Measurements from ENCODE around the gene TSC22D2.

Gene TSC22D2

DNA sequence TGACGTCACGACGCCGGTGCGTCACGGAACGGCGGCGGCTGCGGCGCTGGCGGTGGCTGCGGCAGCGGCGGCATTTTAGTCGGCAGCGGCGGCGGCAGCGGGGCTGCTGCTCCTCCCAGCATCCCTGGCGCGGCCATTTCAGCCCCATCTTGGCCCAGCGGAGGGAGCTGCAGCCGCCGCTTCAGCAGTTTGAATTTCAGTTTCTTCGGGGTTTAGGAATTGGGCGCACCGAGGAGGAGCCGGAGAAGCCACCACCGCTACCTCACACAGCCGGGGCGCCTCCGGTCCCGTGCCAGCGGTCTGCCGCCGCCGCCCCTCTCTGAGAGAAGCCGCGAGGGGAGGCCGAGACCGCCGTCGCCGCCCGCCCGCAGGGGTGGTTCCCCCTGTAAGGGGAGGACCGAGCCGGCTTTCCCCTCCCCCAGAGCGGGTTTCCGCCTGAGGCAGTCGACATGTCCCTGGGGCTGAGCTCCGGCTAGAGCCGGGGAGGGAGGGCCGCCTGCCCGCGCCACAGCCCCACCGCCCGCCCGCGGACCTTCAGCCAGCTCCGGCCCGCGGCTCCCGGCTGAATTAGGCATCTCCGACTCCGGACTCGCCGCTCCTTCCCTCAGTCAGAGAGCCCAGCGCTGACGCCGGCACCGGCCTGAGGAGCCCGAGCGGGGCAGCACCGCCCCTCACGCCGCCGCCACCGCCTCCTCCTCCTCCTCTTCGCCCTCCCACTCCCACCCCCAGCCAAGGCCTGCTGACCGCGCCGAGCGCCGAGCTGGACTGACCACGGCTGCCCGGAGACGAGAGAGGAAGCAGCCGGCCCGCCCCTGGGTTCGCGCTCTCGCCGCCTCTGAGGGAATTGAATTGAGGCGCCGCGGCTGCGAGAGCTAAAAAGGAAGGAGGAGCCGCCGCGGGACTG is at the start of gene TSC22D2:
TSS of gene TSC22D2 (plus strand) at position 78 of the 904 bp plus-strand sequence. CDS start 1,053 bp downstream, outside the sequence.
- peak; percentile 96 for DNase-seq (ENCODE audit: low read depth)

DNA sequence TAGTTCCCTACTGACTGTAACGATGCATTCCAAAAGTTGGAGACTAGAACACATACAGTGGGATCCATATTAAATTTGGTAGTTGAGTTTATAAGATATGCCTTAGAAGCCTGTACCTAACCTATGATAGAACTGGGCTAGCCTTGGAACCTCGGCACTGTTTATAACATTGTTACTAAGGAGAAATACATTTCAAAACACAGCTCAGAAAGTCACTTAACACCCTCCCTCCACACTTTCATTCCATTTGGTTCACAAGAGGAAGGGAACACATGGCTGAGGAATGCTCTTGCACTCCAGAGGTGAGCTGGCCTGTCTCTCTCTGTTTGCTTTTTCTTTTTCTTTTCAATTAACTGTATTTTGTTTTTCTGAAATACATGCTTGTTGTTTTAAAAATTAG is 48.7 kb upstream of the TSC22D2 start:
- DNase-seq (ENCODE audit: low read depth) = no peak

DNA sequence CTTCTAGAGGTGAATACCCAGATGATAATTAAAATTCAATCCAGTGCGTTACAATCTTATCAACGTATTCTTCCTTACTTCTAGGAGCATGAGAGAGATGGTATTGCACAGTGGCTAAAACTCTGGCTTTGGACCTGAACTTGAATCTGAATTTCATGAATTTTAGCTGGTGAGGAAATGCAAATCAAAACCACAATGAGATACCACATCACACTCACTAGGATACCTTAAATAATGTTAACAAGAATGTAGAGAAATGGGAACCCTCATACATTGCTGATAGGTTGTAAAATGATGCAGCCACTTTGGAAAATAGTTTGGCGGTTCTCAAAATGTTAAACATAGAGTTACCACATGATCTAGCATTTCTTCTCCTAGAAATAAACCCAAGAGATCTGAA is 47.1 kb upstream of the TSC22D2 start:
- no peak for DNase-seq (ENCODE audit: low read depth)

GRCh38 chr3:150362515-150363302 is 45.4 kb upstream of the TSC22D2 start:
- no peak for DNase-seq (ENCODE audit: low read depth)

DNA sequence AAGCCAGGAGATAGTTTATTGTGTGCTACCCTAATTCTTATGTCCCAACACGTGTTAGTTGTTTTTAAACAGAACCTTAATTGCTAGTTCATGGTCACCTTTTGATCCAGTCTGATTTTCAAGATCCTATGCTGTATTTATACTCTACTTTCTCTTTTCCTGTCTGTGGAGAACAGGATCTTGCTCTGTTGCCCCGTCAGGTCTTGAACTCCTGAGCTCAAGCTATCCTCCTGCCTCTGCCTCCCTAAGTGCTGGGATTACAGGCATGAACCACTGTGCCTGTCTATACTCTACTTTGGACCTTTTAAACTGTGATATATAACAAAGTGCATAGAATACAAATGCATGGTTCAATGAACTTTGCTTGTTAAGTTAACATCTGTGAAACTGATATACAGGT is 44.7 kb upstream of the TSC22D2 start:
- DNase-seq (ENCODE audit: low read depth) = no peak

GRCh38 chr3:150365132-150365604 is 42.9 kb upstream of the TSC22D2 start:
- DNase-seq (ENCODE audit: low read depth) = peak; percentile 41

DNA sequence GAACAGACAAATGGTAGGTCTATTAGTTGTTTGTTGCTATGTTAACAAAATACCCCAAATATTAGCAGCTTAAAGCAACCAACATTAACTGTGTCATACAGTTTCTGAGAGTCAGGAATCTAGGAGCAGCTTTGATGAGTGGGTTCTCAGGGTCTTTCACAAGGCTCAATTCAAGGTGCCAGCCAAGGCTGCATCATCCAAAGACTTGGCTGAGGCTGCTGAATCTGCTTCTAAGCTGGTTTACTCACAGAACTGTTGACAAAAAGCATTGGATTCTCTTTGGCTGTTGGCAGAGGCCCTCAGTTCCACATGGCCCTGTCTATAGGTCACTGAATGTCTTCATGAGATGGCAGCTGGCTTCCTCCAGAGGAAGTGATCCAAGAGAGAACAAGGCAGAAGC is 40.3 kb upstream of the TSC22D2 start:
- peak; percentile 55 for DNase-seq (ENCODE audit: low read depth)

- peak; percentile 94 for DNase-seq (ENCODE audit: low read depth)
These were observed 37.9 kb upstream of the TSC22D2 start for GRCh38 chr3:150370122-150370602.

DNA sequence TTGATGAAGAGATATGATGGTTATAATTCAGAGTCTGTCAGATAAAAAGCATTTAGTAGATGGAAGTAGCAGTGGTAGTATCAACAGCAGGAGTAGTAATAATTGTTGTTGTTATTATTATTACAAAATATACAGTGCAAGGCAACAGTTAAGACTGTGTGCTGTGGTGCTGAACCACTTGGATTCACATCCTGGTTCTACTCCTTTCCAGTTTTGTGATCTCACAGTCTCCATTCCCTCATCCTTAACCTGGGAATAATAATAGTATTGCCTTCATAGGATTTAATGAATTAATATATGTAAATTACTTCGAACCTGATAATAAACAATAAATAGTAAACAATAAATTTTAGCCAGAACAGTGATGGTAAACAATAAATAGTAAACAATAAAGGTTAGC is 37.1 kb upstream of the TSC22D2 start:
- DNase-seq (ENCODE audit: low read depth) = no peak

GRCh38 chr3:150371741-150372254 is 36.3 kb upstream of the TSC22D2 start:
- DNase-seq (ENCODE audit: low read depth) = peak; percentile 95

DNA sequence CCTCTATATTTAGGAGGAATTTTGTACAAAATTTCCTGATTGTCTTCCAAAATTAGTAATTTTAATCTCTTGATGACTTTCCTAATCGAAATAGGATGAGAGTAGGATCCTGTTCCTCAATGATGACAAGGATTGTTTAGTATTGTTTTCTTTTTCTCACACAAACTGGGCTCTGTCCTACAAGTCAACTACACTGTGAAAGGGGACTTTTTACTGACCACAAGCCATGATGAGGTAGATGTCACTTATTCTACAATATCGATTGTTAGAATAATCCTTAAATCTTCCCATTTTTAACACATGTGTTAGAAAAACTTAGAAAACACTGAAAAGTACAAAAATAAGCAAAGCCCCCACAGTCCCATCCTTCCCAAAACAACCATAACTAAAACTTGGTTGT is 35.8 kb upstream of the TSC22D2 start:
- DNase-seq (ENCODE audit: low read depth) = no peak

DNA sequence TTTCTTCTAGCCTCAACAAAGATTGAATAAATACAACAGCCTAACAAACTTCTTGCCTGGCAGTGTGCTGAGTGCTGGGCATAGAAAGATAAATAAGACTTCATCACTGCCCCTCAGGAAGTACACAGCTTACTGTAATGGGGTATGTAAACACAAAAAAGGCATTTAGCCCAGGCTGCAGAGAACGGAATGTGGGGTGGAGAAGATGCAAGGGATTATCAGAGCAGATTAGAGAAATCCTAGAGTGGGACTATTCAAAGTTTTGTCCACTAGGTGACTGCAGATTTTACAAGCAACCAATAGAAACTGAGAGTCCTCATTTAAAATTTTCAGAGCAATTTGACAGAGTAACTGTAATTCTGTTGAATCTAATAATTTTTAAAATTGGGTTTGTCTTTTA is 35.4 kb upstream of the TSC22D2 start:
- DNase-seq (ENCODE audit: low read depth) = peak; percentile 29

DNA sequence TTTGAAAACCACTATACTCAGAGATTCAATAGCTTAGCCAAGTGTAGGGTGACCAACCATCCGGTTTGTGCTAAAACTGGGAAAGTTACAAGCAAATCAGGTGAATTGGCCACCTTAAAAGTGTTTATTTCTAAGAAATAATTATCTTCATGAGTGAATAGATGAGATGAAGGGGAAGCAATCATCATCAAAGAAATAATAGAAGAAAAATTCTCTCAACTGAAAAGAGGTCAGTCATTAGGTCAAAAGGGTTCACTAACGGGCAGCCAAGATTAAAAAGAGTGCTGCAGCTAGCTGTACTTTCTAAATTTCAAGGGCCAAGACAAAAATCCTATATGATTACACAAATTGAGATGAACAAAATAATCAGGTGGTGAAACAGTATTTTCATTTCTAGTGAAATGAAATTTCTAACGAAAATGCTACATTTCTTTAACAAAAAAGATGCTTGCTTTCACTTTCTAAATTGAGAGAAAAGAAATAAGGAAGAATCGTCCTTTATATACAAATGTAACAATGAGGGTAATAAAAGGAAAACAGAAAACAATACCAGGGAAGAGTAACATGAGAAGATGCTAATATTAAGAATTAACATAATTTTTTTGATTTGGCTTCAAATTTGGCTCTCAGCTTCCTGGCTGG is 34.7 kb upstream of the TSC22D2 start:
- no peak for DNase-seq (ENCODE audit: low read depth)

GRCh38 chr3:150374975-150375374 is 33.1 kb upstream of the TSC22D2 start:
- no peak for DNase-seq (ENCODE audit: low read depth)

GRCh38 chr3:150376001-150376848 is 31.9 kb upstream of the TSC22D2 start:
- DNase-seq (ENCODE audit: low read depth) = peak; percentile 89

DNA sequence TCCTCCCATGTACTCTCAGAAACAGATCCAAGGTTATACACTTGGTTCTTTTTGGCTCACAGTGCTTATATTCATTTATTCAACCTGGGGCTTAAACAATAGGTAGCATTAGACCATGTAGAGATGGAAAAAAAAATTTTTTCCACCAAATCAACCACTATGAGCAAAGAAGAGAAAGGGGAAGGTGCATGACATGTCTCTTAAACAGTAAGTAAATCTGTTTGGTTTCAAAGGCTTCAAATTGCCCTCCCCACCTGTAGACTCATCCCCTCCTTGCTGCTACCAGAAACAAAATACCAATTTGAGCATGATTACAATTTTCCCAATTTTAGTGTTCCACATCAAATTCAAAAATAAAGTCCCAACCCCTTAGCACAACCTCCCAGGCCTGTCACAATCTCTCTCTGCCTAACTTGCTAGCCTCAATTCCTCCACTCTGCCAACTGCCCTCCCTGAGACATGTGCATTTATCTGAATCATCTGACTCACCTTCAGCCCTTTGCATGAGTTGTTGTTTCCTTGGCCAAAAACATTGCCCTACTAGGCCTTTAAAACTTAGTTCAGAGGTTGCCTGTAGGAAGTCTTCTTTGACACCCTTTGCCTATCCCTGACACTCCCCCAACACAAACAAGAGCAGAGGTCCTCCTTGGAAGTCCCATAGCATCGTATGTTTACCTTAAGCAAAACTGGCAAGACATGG is 30.3 kb upstream of the TSC22D2 start:
- DNase-seq (ENCODE audit: low read depth) = no peak

DNA sequence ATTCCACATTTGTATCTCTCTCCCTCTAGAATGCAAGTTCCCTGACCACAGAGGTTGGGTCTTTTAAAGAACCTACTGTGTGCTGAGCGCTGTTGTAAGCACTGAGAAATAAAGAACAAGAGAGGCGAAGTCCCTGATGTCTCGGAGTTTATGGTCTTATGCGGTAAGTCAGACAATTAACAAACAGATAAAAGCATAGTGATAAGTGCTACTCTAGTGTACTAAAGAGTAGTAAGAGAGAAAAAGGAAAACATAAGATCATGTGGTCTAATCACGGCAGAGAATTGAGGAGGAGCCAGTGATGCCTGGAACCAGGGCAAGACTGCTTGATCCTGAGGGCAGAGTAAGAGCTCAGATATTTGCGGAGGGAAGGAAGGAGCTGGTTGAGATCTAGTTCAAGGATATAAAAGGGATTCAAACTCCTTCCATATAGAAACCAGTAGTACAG is 29.8 kb upstream of the TSC22D2 start:
- DNase-seq (ENCODE audit: low read depth) = no peak

DNA sequence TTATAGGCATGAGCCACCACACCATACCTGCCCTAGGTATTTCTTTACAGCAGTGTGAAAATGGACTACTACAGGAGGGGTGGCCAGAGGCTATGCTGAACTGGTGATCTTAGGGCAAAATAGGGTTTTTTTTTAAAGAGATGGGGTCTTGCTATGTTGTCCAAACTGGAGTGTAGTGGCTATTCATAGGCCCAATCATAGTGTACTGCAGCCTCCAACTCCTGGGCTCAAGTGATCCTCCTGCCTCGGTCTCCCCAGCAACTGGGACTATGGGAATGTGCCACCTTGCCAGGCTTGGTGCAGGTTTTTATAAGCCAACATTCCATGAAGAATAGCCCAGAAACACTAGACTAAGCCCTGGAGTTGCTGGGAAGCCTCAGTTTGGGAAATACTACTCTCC is 28.6 kb upstream of the TSC22D2 start:
- no peak for DNase-seq (ENCODE audit: low read depth)

DNA sequence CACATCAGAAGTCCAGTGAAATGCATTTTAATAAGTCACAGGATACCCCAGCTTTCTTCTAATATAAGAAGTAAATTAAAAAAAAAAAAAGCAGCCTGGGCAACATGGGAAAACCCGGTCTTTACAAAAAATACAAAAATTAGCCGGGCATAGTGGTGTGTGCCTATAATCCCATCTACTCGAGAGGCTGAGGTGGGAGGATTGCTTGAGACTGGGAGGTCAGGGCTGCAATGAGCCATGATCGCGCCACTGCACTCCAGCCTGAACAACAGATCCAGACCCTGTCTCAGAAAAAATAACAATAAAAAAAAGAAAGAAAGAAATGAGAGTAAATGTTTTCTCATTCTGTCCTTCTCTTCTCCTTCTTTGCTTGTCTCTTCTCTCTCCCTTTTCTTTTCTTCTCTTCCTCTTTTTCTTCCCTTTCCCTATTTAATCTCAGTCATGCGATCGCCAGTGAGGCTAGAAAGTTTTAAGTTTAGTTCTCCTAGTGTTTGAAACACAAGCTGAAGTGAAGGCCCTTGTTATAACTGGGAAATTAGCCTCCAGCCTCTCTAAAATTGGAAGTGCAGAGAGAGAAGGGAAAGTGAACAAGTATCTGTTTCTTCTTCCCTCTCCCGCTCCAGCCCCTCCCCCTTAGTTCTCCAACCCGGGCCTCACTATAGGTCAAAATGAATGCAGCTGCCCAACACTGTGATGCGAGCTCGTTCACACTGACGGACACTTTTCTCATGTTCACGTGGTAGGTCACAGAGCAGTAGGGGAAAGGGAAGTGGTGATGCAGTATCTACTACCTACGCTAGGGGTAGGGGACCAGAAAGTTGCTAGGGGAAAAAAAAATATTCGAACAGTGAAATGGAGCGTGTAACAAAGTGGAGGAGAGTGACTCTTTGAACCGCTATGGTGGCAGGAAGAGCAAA is 23.5 kb upstream of the TSC22D2 start:
- DNase-seq (ENCODE audit: low read depth) = peak; percentile 24
